GM20000 (cell line): ENCODE data around the gene EFCAB11.

Source experiments
- DNase-seq: peaks from one replicate; pipeline ENCODE4 v3.0.0; 2012; ENCODE audit warnings: low spot score
- CTCF ChIP-seq: IDR thresholded peaks from 2 replicates; pipeline ENCODE4 v1.5.1; 2012; ENCODE audit warnings: mild to moderate bottlenecking, control low read depth; ENCODE audit errors: extremely low read depth, missing control alignments

EFCAB11 gene

GRCh38 chr14:89990218-89990617 is 35.7 kb upstream of the EFCAB11 start:
- DNase-seq = no peak
- TF ChIP-seq CTCF = no peak

- no peak for TF ChIP-seq CTCF
- DNase-seq = no peak
Measured at GRCh38 chr14:89988787-89989186, 34.3 kb upstream of the EFCAB11 start.

GRCh38 chr14:89987161-89987475 is 32.6 kb upstream of the EFCAB11 start:
- TF ChIP-seq CTCF = no peak
- no peak for DNase-seq

- no peak for DNase-seq
- no peak for TF ChIP-seq CTCF
Measured at GRCh38 chr14:89986462-89987160, 32.1 kb upstream of the EFCAB11 start.

- no peak for DNase-seq
- TF ChIP-seq CTCF = no peak
Measured at GRCh38 chr14:89983375-89983774, 28.8 kb upstream of the EFCAB11 start.

GRCh38 chr14:89978656-89979055 is 24.1 kb upstream of the EFCAB11 start:
- no peak for TF ChIP-seq CTCF

GRCh38 chr14:89977668-89978067 is 23.1 kb upstream of the EFCAB11 start:
- no peak for DNase-seq

More at GRCh38 chr14:89978656-89979055, 24.1 kb upstream of the EFCAB11 start:
- DNase-seq = no peak

More at GRCh38 chr14:89977668-89978067, 23.1 kb upstream of the EFCAB11 start:
- no peak for TF ChIP-seq CTCF
